GM23338 (cell line): ENCODE results near the gene PSMD12. TPM values are rescaled to one million over a fixed set of nuclear protein-coding genes. Genes with fewer than 3 reads are reported as not detected.

Experiments
- CREB1 ChIP-seq: fragments of 250-450 bp; sonication (Bioruptor Pico); IDR thresholded peaks from 2 replicates; pipeline ENCODE4 v1.5.0; 2020; ENCODE audit warnings: low read depth, mild to moderate bottlenecking, moderate library complexity
- CTCF ChIP-seq, 2 experiments: fragments of 200-600 bp in 1 of 2; sonication (generic) in 1 of 2; conservative IDR thresholded peaks; 2 replicates each; pipeline versions ENCODE4 v1.5.1 to v1.6.1; 2016 to 2017; ENCODE audit warnings: antibody characterized with exemption in 2 of 2, low read depth in 2 of 2, mild to moderate bottlenecking in 2 of 2, moderate library complexity in 1 of 2
- EZH2 ChIP-seq: fragments of 200-600 bp; sonication (generic); IDR thresholded peaks from one replicate; pipeline ENCODE4 v1.8.0; 2017; ENCODE audit warnings: antibody characterized with exemption, mild to moderate bottlenecking, low read depth; ENCODE audit not compliant: unreplicated experiment
- EZH2phosphoT487 ChIP-seq: fragments of 200-600 bp; sonication (generic); IDR thresholded peaks from one replicate; pipeline ENCODE4 v1.8.1; 2018; ENCODE audit warnings: antibody characterized with exemption; ENCODE audit not compliant: unreplicated experiment
- NANOG ChIP-seq: IDR thresholded peaks from 2 replicates; pipeline ENCODE4 v1.6.1; 2016; ENCODE audit warnings: antibody characterized with exemption, borderline replicate concordance
- POLR2AphosphoS5 ChIP-seq: IDR thresholded peaks from 2 replicates; pipeline ENCODE4 v1.6.1; 2016; ENCODE audit warnings: antibody characterized with exemption, low read depth
- STAT1 ChIP-seq: IDR thresholded peaks from one replicate; pipeline ENCODE4 v1.6.1; 2016; ENCODE audit warnings: antibody characterized with exemption; ENCODE audit not compliant: unreplicated experiment
- ZNF114 ChIP-seq: fragments of 250-450 bp; sonication (Bioruptor Pico); IDR thresholded peaks from 2 replicates; pipeline ENCODE4 v1.5.0; 2020; ENCODE audit warnings: mild to moderate bottlenecking, moderate library complexity
- ZNF462 ChIP-seq: fragments of 250-450 bp; sonication (Bioruptor Pico); IDR thresholded peaks from 2 replicates; pipeline ENCODE4 v1.5.0; 2020; ENCODE audit warnings: mild to moderate bottlenecking, moderate library complexity
- polyA plus RNA-seq: library from polyadenylated mRNA; unstranded; fragments of >200 nt; fragmentation: Nextera tagmentation; extraction: Ambion mirVana; gene quantifications from 2 replicates; pipeline ENCODE4 v1.2.1, GENCODE V29; 2016
- small RNA-seq: library from RNA; depleted of rRNA; stranded (forward); fragments of <200 nt; gene quantifications from one replicate; pipeline ENCODE3, GENCODE V24; 2014; ENCODE audit warnings: low replicate concordance
- total RNA-seq: library from RNA; depleted of rRNA; stranded (reverse); fragments of >200 nt; shearing (Covaris generic); gene quantifications from 2 replicates; pipeline ENCODE4 v1.2.3, GENCODE V29; 2014; rRNA removed
- TF ChIP-seq, protein P1 (sequence below): IDR thresholded peaks from one replicate; pipeline ENCODE4 v1.6.1; 2018; ENCODE audit warnings: antibody characterized with exemption; ENCODE audit not compliant: unreplicated experiment

Gene PSMD12
- total and polyA plus RNA-seq, 2 experiments from 2014 or later: 73.7 to 146 TPM

GRCh38 chr17:67289181-67289876 lies 77.0 kb downstream of the PSMD12 start (continued):
- TF ChIP-seq ZNF462 (no peak), NANOG (no peak), ZNF114 (CRISPR knock-in tag) (no peak), POLR2AphosphoS5 (no peak), CREB1 (CRISPR knock-in tag) (no peak), EZH2phosphoT487 (no peak), CTCF (conservative IDR thresholded peaks at IDR 0.05; ENCODE audit: low read depth in 2 of 2) (no peak), STAT1 (no peak), EZH2 (no peak)
- TF ChIP-seq, protein P1, sequence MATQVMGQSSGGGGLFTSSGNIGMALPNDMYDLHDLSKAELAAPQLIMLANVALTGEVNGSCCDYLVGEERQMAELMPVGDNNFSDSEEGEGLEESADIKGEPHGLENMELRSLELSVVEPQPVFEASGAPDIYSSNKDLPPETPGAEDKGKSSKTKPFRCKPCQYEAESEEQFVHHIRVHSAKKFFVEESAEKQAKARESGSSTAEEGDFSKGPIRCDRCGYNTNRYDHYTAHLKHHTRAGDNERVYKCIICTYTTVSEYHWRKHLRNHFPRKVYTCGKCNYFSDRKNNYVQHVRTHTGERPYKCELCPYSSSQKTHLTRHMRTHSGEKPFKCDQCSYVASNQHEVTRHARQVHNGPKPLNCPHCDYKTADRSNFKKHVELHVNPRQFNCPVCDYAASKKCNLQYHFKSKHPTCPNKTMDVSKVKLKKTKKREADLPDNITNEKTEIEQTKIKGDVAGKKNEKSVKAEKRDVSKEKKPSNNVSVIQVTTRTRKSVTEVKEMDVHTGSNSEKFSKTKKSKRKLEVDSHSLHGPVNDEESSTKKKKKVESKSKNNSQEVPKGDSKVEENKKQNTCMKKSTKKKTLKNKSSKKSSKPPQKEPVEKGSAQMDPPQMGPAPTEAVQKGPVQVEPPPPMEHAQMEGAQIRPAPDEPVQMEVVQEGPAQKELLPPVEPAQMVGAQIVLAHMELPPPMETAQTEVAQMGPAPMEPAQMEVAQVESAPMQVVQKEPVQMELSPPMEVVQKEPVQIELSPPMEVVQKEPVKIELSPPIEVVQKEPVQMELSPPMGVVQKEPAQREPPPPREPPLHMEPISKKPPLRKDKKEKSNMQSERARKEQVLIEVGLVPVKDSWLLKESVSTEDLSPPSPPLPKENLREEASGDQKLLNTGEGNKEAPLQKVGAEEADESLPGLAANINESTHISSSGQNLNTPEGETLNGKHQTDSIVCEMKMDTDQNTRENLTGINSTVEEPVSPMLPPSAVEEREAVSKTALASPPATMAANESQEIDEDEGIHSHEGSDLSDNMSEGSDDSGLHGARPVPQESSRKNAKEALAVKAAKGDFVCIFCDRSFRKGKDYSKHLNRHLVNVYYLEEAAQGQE: no peak

Small RNA genes within 50 kb of the gene (small RNA-seq; reads per million reads assigned to genes)
- gene RF00019: not detected

Other genes with a start within 250 kb of the PSMD12 start
- gene HELZ, start 121.4 kb downstream of the PSMD12 start, total RNA-seq: 38.8 and 62.0 TPM in 2 replicates
- 27.7 and 38.9 TPM in 2 replicates for gene HELZ, start 121.4 kb downstream of the PSMD12 start, polyA plus RNA-seq
- 22.8 and 32.6 TPM in 2 replicates for gene PITPNC1, start 10.7 kb upstream of the PSMD12 start, total RNA-seq
- gene PITPNC1, start 10.7 kb upstream of the PSMD12 start, polyA plus RNA-seq: 21.6 and 23.0 TPM in 2 replicates